ENCODE measurements around the gene GRB7.
"Not testable (repeated sequence)": the region's sequence is repeated elsewhere in the genome, so short reads cannot be mapped to it uniquely, and the experiment has no call there.

The GRB7 gene

GRCh38 chr17:39753514-39754160 is 15.9 kb downstream of the GRB7 start:
- peak; percentile 51 for DNase-seq

- DNase-seq = peak; percentile 87
Observed at GRCh38 chr17:39754161-39754957, 16.6 kb downstream of the GRB7 start.

GRCh38 chr17:39754958-39755553 is 17.3 kb downstream of the GRB7 start:
- no peak for DNase-seq

- DNase-seq = no peak
Observed at GRCh38 chr17:39755554-39756379, 18.0 kb downstream of the GRB7 start.

GRCh38 chr17:39756380-39757079 is 18.8 kb downstream of the GRB7 start:
- no peak for DNase-seq

GRCh38 chr17:39757176-39757662 is 19.5 kb downstream of the GRB7 start:
- DNase-seq = no peak

- DNase-seq = no peak
Observed at GRCh38 chr17:39757931-39758873, 20.5 kb downstream of the GRB7 start.

- DNase-seq = no peak
Observed at GRCh38 chr17:39759204-39759603, 21.5 kb downstream of the GRB7 start.

- no peak for DNase-seq
Observed at GRCh38 chr17:39761861-39762496, 24.2 kb downstream of the GRB7 start.

- no peak for DNase-seq
Observed at GRCh38 chr17:39763051-39763820, 25.5 kb downstream of the GRB7 start.

GRCh38 chr17:39764171-39764570 is 26.4 kb downstream of the GRB7 start:
- not testable (repeated sequence) for DNase-seq

- no peak for DNase-seq
Observed at GRCh38 chr17:39765175-39765574, 27.4 kb downstream of the GRB7 start.

- DNase-seq = no peak
Observed at GRCh38 chr17:39765766-39766165, 28.0 kb downstream of the GRB7 start.

- no peak for DNase-seq
Observed at GRCh38 chr17:39767147-39767546, 29.4 kb downstream of the GRB7 start.

GRCh38 chr17:39769974-39770587 is 32.3 kb downstream of the GRB7 start:
- no peak for DNase-seq

GRCh38 chr17:39772415-39772814 is 34.7 kb downstream of the GRB7 start:
- DNase-seq = no peak

GRCh38 chr17:39772987-39773934 is 35.5 kb downstream of the GRB7 start:
- no peak for DNase-seq

GRCh38 chr17:39774047-39774446 is 36.3 kb downstream of the GRB7 start:
- no peak for DNase-seq
